Type B pancreatic cell (in vitro differentiated cells): Measurements from ENCODE around the gene RPS6KA6. TPM values are rescaled to one million over a fixed set of nuclear protein-coding genes. Genes with fewer than 3 reads are reported as not detected.

Source experiments
- DNase-seq: peaks from one replicate; pipeline ENCODE4 v3.0.0; 2021; ENCODE audit warnings: mixed read lengths; ENCODE audit not compliant: unreplicated experiment; ENCODE audit errors: extremely low spot score
- H3K27ac Mint-ChIP-seq: 2 replicates; pipeline ENCODE4 v1.8.0; 2021; ENCODE audit warnings: mild to moderate bottlenecking, mixed read lengths
- H3K27me3 Mint-ChIP-seq: 2 replicates; pipeline ENCODE4 v1.8.0; 2021; ENCODE audit warnings: mixed read lengths
- H3K36me3 Mint-ChIP-seq: 2 replicates; pipeline ENCODE4 v1.8.0; 2021; ENCODE audit warnings: mixed read lengths
- H3K4me1 Mint-ChIP-seq: one replicate; pipeline ENCODE4 v1.8.0; 2021; ENCODE audit warnings: mixed read lengths; ENCODE audit not compliant: unreplicated experiment
- H3K4me3 Mint-ChIP-seq: 2 replicates; pipeline ENCODE4 v1.8.0; 2021; ENCODE audit warnings: mild to moderate bottlenecking, mixed read lengths
- H3K9me3 Mint-ChIP-seq: 2 replicates; pipeline ENCODE4 v1.8.0; 2021; ENCODE audit warnings: mixed read lengths
- total RNA-seq: library from RNA; stranded (reverse); gene quantifications from 2 replicates; pipeline ENCODE4 v1.2.1, GENCODE V29; 2021; ENCODE audit warnings: low replicate concordance
- TF ChIP-seq, protein P1 (sequence below): fragments of 200-600 bp; sonication (generic); conservative IDR thresholded peaks from 2 replicates; pipeline ENCODE4 v1.5.0; 2021; ENCODE audit warnings: antibody characterized with exemption, mild to moderate bottlenecking

RPS6KA6 gene
- total RNA-seq, 1 donor from 2014 or later, result 13.4 TPM

DNA sequence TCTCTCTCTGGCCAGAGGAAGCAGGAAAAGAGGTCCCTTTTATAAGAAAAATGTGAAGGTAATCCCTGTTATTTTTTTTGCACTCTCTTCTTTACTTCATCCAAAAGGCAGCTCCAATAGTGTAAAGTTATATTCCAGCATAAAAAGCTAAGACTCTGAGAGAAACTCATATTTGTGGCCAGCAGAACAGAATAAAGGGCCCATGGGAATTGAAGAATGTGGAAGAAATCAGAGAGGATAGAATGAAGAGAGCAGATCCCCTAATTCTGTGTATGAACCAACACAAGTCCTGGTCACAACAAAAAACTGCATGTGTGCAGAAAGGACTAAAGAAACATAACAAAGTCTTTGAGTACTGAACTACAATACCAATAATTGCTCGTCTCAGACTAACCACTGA lies 22.3 kb downstream of the RPS6KA6 start:
- Mint-ChIP-seq H3K27me3 (no peaks in the 10 kb centered on the region), H3K4me3 (no peak overlapping the region), H3K4me1 (no peaks in the 10 kb centered on the region), H3K36me3 (no peaks in the 10 kb centered on the region), H3K9me3 (no peaks in the 10 kb centered on the region), H3K27ac (no peak overlapping the region)
- no peak for DNase-seq
- TF ChIP-seq, protein P1, sequence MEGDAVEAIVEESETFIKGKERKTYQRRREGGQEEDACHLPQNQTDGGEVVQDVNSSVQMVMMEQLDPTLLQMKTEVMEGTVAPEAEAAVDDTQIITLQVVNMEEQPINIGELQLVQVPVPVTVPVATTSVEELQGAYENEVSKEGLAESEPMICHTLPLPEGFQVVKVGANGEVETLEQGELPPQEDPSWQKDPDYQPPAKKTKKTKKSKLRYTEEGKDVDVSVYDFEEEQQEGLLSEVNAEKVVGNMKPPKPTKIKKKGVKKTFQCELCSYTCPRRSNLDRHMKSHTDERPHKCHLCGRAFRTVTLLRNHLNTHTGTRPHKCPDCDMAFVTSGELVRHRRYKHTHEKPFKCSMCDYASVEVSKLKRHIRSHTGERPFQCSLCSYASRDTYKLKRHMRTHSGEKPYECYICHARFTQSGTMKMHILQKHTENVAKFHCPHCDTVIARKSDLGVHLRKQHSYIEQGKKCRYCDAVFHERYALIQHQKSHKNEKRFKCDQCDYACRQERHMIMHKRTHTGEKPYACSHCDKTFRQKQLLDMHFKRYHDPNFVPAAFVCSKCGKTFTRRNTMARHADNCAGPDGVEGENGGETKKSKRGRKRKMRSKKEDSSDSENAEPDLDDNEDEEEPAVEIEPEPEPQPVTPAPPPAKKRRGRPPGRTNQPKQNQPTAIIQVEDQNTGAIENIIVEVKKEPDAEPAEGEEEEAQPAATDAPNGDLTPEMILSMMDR, result no peak

DNA sequence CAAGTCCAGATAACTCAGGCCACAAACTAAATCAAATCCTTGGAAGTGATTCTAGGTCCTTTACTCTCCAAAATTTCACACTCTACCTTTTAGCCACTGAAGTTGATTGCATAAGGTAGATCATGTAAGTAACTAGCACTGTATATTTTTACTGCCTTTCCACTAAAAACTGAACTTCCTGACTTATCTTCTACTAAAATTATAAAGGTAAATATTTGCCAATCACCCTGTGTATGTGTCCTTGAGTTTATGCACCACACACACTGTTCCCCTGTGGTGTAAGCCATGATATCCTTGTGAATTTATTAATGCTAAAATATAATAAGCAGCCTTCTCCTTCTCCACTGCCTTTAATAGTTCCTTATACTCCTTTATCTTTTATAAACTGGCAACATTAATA lies 25.6 kb downstream of the RPS6KA6 start:
- Mint-ChIP-seq H3K27ac (no peak overlapping the region), H3K36me3 (no peaks in the 10 kb centered on the region), H3K4me1 (no peaks in the 10 kb centered on the region), H3K27me3 (no peaks in the 10 kb centered on the region), H3K9me3 (no peaks in the 10 kb centered on the region), H3K4me3 (no peak overlapping the region)
- DNase-seq, result no peak
- TF ChIP-seq, protein P1, result no peak

DNA sequence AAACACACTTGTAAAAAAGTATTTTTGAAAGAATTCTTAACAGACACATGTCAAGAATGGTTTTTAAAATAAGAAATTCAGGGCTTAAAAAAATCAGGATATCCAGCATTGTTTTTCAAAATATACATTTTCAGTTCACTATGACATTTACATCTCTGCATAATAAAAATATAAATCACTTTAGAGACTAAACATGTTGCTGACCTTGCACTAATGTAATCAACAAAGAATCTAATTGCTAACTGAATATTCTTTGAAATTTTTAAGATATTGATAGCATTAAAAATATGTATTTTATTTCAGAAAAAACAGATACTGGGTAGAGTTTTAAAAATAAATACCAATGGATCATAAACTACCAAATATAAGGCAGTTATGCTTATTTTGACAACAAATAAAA lies 26.4 kb downstream of the RPS6KA6 start:
- Mint-ChIP-seq H3K4me3 (no peak overlapping the region), H3K9me3 (no peaks in the 10 kb centered on the region), H3K36me3 (no peaks in the 10 kb centered on the region), H3K27me3 (no peaks in the 10 kb centered on the region), H3K4me1 (no peaks in the 10 kb centered on the region), H3K27ac (no peak overlapping the region)
- DNase-seq, result no peak
- TF ChIP-seq, protein P1, result no peak

DNA sequence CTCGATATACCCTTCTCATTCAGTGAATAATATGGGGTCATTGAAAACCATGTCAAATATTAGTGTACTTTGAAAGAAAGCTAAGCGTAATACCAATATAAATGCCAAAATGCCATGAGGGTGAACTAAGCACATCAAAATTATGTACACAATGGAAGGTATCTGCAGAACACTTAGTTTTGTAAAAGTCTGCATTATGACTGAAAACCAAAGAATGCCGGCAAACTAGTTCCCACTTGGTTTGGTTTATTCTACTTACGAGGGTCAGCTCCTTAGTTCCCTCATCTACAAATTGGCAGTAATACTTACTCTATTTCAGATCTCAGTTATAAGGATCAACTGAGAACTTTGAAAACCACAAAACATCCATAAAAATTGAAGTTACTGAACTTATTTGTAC lies 27.3 kb downstream of the RPS6KA6 start:
- Mint-ChIP-seq H3K36me3 (no peaks in the 10 kb centered on the region), H3K27me3 (no peaks in the 10 kb centered on the region), H3K27ac (no peak overlapping the region)

DNA sequence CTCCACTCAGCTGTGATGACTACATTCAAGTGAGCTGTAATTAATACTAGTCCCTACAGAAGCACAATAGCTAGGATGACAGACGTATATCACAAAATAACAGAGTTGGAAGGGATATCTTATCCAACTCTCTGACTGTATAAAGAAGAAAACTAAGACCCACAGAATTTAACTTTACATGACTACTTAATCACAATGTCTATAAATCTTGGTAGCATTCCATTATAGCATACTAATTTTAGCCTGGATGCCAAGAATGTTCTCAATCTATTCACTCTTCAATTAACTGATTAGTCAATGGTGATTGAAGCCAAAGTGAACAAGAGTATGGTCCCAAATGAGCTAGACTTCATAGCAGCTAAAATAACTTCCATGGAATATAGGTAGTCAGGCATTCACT lies 31.2 kb downstream of the RPS6KA6 start:
- no peaks in the 10 kb centered on the region for H3K27me3 Mint-ChIP-seq
- no peak overlapping the region for H3K27ac Mint-ChIP-seq
- TF ChIP-seq, protein P1, result no peak
- no peaks in the 10 kb centered on the region for H3K4me1 Mint-ChIP-seq
- H3K36me3 Mint-ChIP-seq, result no peaks in the 10 kb centered on the region
- no peaks in the 10 kb centered on the region for H3K9me3 Mint-ChIP-seq
- H3K4me3 Mint-ChIP-seq, result no peak overlapping the region
- DNase-seq, result no peak

More for the DNA sequence above, 27.3 kb downstream of the RPS6KA6 start:
- H3K4me3 Mint-ChIP-seq, result no peak overlapping the region
- TF ChIP-seq, protein P1, result no peak
- no peak for DNase-seq
- H3K4me1 Mint-ChIP-seq, result no peaks in the 10 kb centered on the region
- no peaks in the 10 kb centered on the region for H3K9me3 Mint-ChIP-seq

DNA sequence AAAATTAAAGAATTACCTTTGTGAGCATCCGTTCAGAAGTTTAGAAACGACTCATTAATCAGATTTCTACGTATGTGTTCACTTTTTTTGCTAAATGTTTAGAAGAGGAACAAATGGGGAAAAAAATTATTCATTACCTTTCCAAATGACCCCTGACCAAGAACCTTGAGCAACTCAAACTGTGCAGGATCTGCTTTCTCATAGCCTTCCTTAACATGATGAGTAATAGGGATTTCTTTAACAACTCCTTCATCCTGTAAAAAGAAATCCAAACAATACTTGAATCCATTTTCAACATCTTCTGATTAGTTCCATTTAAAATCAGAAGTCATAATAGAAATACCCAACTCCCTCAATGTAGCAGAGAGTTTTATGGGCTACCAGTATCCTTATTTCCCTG lies 32.1 kb downstream of the RPS6KA6 start:
- DNase-seq, result no peak
- Mint-ChIP-seq H3K4me3 (no peak overlapping the region), H3K4me1 (no peaks in the 10 kb centered on the region), H3K27me3 (no peaks in the 10 kb centered on the region), H3K27ac (no peak overlapping the region), H3K36me3 (no peaks in the 10 kb centered on the region), H3K9me3 (no peaks in the 10 kb centered on the region)
- TF ChIP-seq, protein P1, result no peak
